ENCODE data around the gene VWA8. TPM values are rescaled to one million over a fixed set of nuclear protein-coding genes. Genes with fewer than 3 reads are reported as not detected.

Gene VWA8
- total RNA-seq, 3 donors from 2014 or later = 18.4 to 43.5 (median 34.7) TPM

DNA sequence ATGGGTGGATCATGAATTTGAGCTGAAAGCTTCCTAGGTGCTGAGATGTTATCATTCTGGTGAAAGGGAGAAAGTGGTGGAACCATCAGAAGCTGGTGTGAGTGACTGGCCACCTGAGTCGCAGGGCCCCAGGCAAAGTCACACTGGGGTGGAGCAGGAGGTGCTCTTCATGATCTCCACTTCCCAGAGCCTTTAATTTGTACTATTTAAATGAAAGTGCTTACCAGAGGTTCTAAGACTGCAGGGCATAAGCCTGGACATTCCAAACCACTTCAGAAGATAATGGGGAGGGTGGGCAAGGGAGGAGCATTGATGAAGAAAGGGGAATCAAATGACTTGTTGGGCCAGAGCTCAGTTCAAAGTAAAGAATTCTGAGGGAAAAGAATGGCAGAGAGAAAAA is 347.4 kb downstream of the VWA8 start:
- intact Hi-C loops (cut with DNase I; ENCODE audit: low total_unique reads) = no loop called here
- no peaks in the 10 kb centered on the region for H3K9me3 ChIP-seq

GRCh38 chr13:41611385-41611784 is 349.5 kb downstream of the VWA8 start:
- peak overlapping the region; percentile 76 to 84 for H3K27ac ChIP-seq
- intact Hi-C loops (cut with DNase I; ENCODE audit: low total_unique reads) = no loop called here
- no peak overlapping the region for H3K4me3 ChIP-seq
- H3K4me1 ChIP-seq = peaks cover 0 to 15% of the 10 kb centered on the region in 2 donors
- TF ChIP-seq POLR2A (IDR thresholded peaks at IDR 0.05) = no peak
- no peak for TF ChIP-seq POLR2AphosphoS5 (IDR thresholded peaks at IDR 0.05)
- TF ChIP-seq CTCF (IDR thresholded peaks at IDR 0.05) = no peak
- no peak for DNase-seq (ENCODE audit: low spot score in 2 of 2)
- H3K36me3 ChIP-seq = no peaks in the 10 kb centered on the region
- no peaks in the 10 kb centered on the region for H3K9me3 ChIP-seq
- no peaks in the 10 kb centered on the region for H3K27me3 ChIP-seq

More for the DNA sequence above, 347.4 kb downstream of the VWA8 start:
- H3K27ac ChIP-seq = peak overlapping the region; percentile 31 to 64
- peaks cover 0 to 15% of the 10 kb centered on the region in 2 donors for H3K4me1 ChIP-seq
- H3K36me3 ChIP-seq = no peaks in the 10 kb centered on the region
- TF ChIP-seq CTCF (IDR thresholded peaks at IDR 0.05) (no peak), POLR2AphosphoS5 (IDR thresholded peaks at IDR 0.05) (no peak), POLR2A (IDR thresholded peaks at IDR 0.05) (no peak)
- no peaks in the 10 kb centered on the region for H3K27me3 ChIP-seq
- H3K4me3 ChIP-seq = no peak overlapping the region
- no peak for DNase-seq (ENCODE audit: low spot score in 2 of 2)

- TF ChIP-seq POLR2AphosphoS5 (IDR thresholded peaks at IDR 0.05) (no peak), POLR2A (IDR thresholded peaks at IDR 0.05) (no peak), CTCF (IDR thresholded peaks at IDR 0.05) (no peak)
- Histone ChIP-seq H3K4me3 (no peak overlapping the region), H3K36me3 (no peaks in the 10 kb centered on the region), H3K27me3 (no peaks in the 10 kb centered on the region), H3K27ac (peak overlapping the region; percentile 76 to 84), H3K9me3 (no peaks in the 10 kb centered on the region), H3K4me1 (peaks cover 0 to 15% of the 10 kb centered on the region in 2 donors)
- intact Hi-C loops (cut with DNase I; ENCODE audit: low total_unique reads) = no loop called here
- no peak for DNase-seq (ENCODE audit: low spot score in 2 of 2)
Measured at GRCh38 chr13:41610404-41610803, 350.5 kb downstream of the VWA8 start.

- H3K4me3 ChIP-seq = no peak overlapping the region
- DNase-seq (ENCODE audit: low spot score in 2 of 2) = no peak
- intact Hi-C loops (cut with DNase I; ENCODE audit: low total_unique reads) = no loop called here
- no peaks in the 10 kb centered on the region for H3K27me3 ChIP-seq
- TF ChIP-seq POLR2AphosphoS5 (IDR thresholded peaks at IDR 0.05) (no peak), CTCF (IDR thresholded peaks at IDR 0.05) (no peak), POLR2A (IDR thresholded peaks at IDR 0.05) (no peak)
- no peaks in the 10 kb centered on the region for H3K36me3 ChIP-seq
- H3K4me1 ChIP-seq = peaks cover 0 to 15% of the 10 kb centered on the region in 2 donors
- H3K9me3 ChIP-seq = no peaks in the 10 kb centered on the region
- peak overlapping the region; percentile 76 to 84 for H3K27ac ChIP-seq
Measured at GRCh38 chr13:41609828-41610227, 351.1 kb downstream of the VWA8 start.

- TF ChIP-seq POLR2AphosphoS5 (IDR thresholded peaks at IDR 0.05) (no peak), POLR2A (IDR thresholded peaks at IDR 0.05) (no peak), CTCF (IDR thresholded peaks at IDR 0.05) (no peak)
- no peak overlapping the region for H3K27ac ChIP-seq
- DNase-seq (ENCODE audit: low spot score in 2 of 2) = no peak
- no peaks in the 10 kb centered on the region for H3K36me3 ChIP-seq
- H3K4me1 ChIP-seq = peaks cover 0 to 10% of the 10 kb centered on the region in 2 donors
- intact Hi-C loops (cut with DNase I; ENCODE audit: low total_unique reads) = no loop called here
- no peak overlapping the region for H3K4me3 ChIP-seq
- no peaks in the 10 kb centered on the region for H3K9me3 ChIP-seq
- H3K27me3 ChIP-seq = no peaks in the 10 kb centered on the region
Measured at GRCh38 chr13:41608839-41609177, 352.1 kb downstream of the VWA8 start.

Data from breast epithelium (tissue), 4 donors.